Transverse colon (tissue), 4 donors: ENCODE data around the gene LRRC61. TPM values are rescaled to one million over a fixed set of nuclear protein-coding genes. Genes with fewer than 3 reads are reported as not detected.

Experiments
- DNase-seq: peaks from one replicate; pipeline ENCODE4 v3.0.0-alpha.2; 2019
- H3K27ac ChIP-seq, 4 donors: fragments of 200-600 bp; sonication (generic); 2 replicates each; pipeline ENCODE4 v1.5.1; 2016 to 2018; ENCODE audit warnings: inconsistent platforms in 4 of 4
- H3K27me3 ChIP-seq: fragments of 200-600 bp; sonication (generic); 2 replicates; pipeline ENCODE4 v1.5.1; 2017; ENCODE audit warnings: inconsistent platforms
- H3K36me3 ChIP-seq, 4 donors: fragments of 200-600 bp; sonication (generic); 2 replicates each; pipeline ENCODE4 v1.5.1; 2017 to 2019; ENCODE audit warnings: inconsistent platforms in 4 of 4
- H3K4me1 ChIP-seq, 4 donors: fragments of 200-600 bp; sonication (generic); 2 replicates each; pipeline ENCODE4 v1.5.1; 2017 to 2020; ENCODE audit warnings: inconsistent platforms in 4 of 4
- H3K4me3 ChIP-seq, 4 donors: fragments of 200-600 bp; sonication (generic); 1 replicate in 1 of 4; 2 replicates in 3 of 4; pipeline versions ENCODE4 v1.5.1 to v1.6.1; 2017 to 2019; ENCODE audit warnings: inconsistent platforms in 4 of 4
- H3K9me3 ChIP-seq, 2 donors: fragments of 200-600 bp; sonication (generic); 2 replicates each; pipeline ENCODE4 v1.5.1; 2017 to 2019; ENCODE audit warnings: inconsistent platforms in 2 of 2
- CTCF ChIP-seq, 5 experiments: fragments of 200-600 bp in 3 of 5; fragments of 450-650 bp in 2 of 5; sonication (generic) in 3 of 5; IDR thresholded peaks; 1 replicate in 2 of 5; 2 replicates in 3 of 5; pipeline ENCODE4 v1.5.1; 2016 to 2017; ENCODE audit warnings: antibody characterized with exemption in 5 of 5, inconsistent platforms in 3 of 5, mild to moderate bottlenecking in 2 of 5, moderate library complexity in 1 of 5
- EP300 ChIP-seq: sonication (generic); formaldehyde crosslinking; IDR thresholded peaks from one replicate; pipeline ENCODE4 v1.6.1; 2017; ENCODE audit warnings: antibody characterized with exemption, low read depth
- POLR2A ChIP-seq: fragments of 450-650 bp; IDR thresholded peaks from one replicate; pipeline ENCODE4 v1.6.1; 2016; ENCODE audit warnings: antibody characterized with exemption, mild to moderate bottlenecking, moderate library complexity
- POLR2AphosphoS5 ChIP-seq, 3 donors: sonication (generic); formaldehyde crosslinking; IDR thresholded peaks; one replicate each; pipeline ENCODE4 v1.6.1; 2016; ENCODE audit warnings: antibody characterized with exemption in 3 of 3
- WGBS, 2 donors: methylation state at CpG; one replicate each; pipeline ENCODE4 v1.1.5; 2018; ENCODE audit warnings: low coverage in 1 of 2; 5-methylcytosine and 5-hydroxymethylcytosine counted together
- in situ Hi-C, 4 donors: fragments of 200-750 bp; cut with MboI; loops; one replicate each; pipeline versions ENCODE4 v1.15.0 to v1.15.1; 2017; ENCODE audit warnings: low sequenced_read_pairs in 3 of 4, low pct_ligation_motif_present in 1 of 4, low pct_unique_long_range_greater_than_20kb in 1 of 4
- intact Hi-C: fragments of 100-400 bp; cut with DNase I; formaldehyde crosslinking; loops from one replicate; pipeline ENCODE4 v1.15.1; 2023; ENCODE audit warnings: low total_unique reads
- total RNA-seq, 4 donors: library from RNA; depleted of rRNA; stranded (reverse); fragments of >200 nt; gene quantifications; one replicate each; pipeline ENCODE4 v1.1.0, GENCODE V29; 2016

Gene LRRC61
- total RNA-seq, 4 donors from 2014 or later = 1.4 to 55.4 (median 17.2) TPM

GRCh38 chr7:150380463-150380862 lies 57.3 kb downstream of the LRRC61 start:
- 51 to 53% methylated on average over 11 of the region's 11 CpGs for WGBS, 2 donors
- intact Hi-C loops = no loop called here

GRCh38 chr7:150381096-150381495 lies 57.9 kb downstream of the LRRC61 start:
- H3K9me3 ChIP-seq = no peaks in the 10 kb centered on the region
- TF ChIP-seq POLR2A (no peak), CTCF (IDR thresholded peaks at IDR 0.05) (no peak), POLR2AphosphoS5 (IDR thresholded peaks at IDR 0.05) (no peak), EP300 (no peak)
- peak overlapping the region; percentile 63 to 99 (median 94) for H3K27ac ChIP-seq
- DNase-seq = no peak
- WGBS, 2 donors = 59 to 82% methylated on average over 3 to 9 of the region's 9 CpGs
- in situ Hi-C loops = no loop called here
- no peaks in the 10 kb centered on the region for H3K36me3 ChIP-seq
- H3K27me3 ChIP-seq = no peaks in the 10 kb centered on the region
- no peak overlapping the region for H3K4me3 ChIP-seq
- H3K4me1 ChIP-seq = peaks cover 34 to 90% (median 81%) of the 10 kb centered on the region in 4 donors
- intact Hi-C loops = no loop called here

More at GRCh38 chr7:150380463-150380862, 57.3 kb downstream of the LRRC61 start:
- Histone ChIP-seq H3K36me3 (no peaks in the 10 kb centered on the region), H3K27me3 (no peaks in the 10 kb centered on the region), H3K27ac (peak overlapping the region; percentile 93 to 99 (median 97)), H3K4me3 (peak overlapping the region in 1 of 4 donors; percentile 81), H3K9me3 (no peaks in the 10 kb centered on the region), H3K4me1 (peaks cover 28 to 91% (median 82%) of the 10 kb centered on the region in 4 donors)
- TF ChIP-seq POLR2AphosphoS5 (IDR thresholded peaks at IDR 0.05) = no peak
- in situ Hi-C loops = no loop called here
- no peak for DNase-seq

GRCh38 chr7:150381785-150382122 lies 58.6 kb downstream of the LRRC61 start:
- Histone ChIP-seq H3K9me3 (no peaks in the 10 kb centered on the region), H3K27me3 (no peaks in the 10 kb centered on the region), H3K36me3 (no peaks in the 10 kb centered on the region), H3K4me3 (no peak overlapping the region), H3K27ac (peak overlapping the region; percentile 63 to 99 (median 86)), H3K4me1 (peaks cover 34 to 90% (median 78%) of the 10 kb centered on the region in 4 donors)
- in situ Hi-C loops = no loop called here
- 82% methylated on average over 1 of the region's 1 CpG; no CpG with 5 or more reads in 1 of the 2 donors for WGBS, 2 donors
- no peak for DNase-seq
- intact Hi-C loops = no loop called here
- no peak for TF ChIP-seq EP300
- TF ChIP-seq POLR2A = no peak
- TF ChIP-seq CTCF (IDR thresholded peaks at IDR 0.05) = no peak
- no peak for TF ChIP-seq POLR2AphosphoS5 (IDR thresholded peaks at IDR 0.05)

- peak; percentile 63 for DNase-seq
- intact Hi-C loops (no loop called here), in situ Hi-C loops (no loop called here)
- Histone ChIP-seq H3K9me3 (no peaks in the 10 kb centered on the region), H3K4me3 (no peak overlapping the region), H3K4me1 (peaks cover 30 to 85% (median 72%) of the 10 kb centered on the region in 4 donors), H3K27ac (peak overlapping the region; percentile 63 to 99 (median 86)), H3K36me3 (no peaks in the 10 kb centered on the region), H3K27me3 (no peaks in the 10 kb centered on the region)
- TF ChIP-seq POLR2A = peak; percentile 11
- no peak for TF ChIP-seq EP300
- WGBS, 2 donors = 52% methylated on average over 20 of the region's 20 CpGs; no CpG with 5 or more reads in 1 of the 2 donors
These were observed 59.1 kb downstream of the LRRC61 start for GRCh38 chr7:150382123-150382843.

GRCh38 chr7:150382844-150383225 lies 59.7 kb downstream of the LRRC61 start:
- Histone ChIP-seq H3K4me3 (no peak overlapping the region), H3K9me3 (no peaks in the 10 kb centered on the region), H3K4me1 (peaks cover 29 to 79% (median 69%) of the 10 kb centered on the region in 4 donors), H3K27me3 (no peaks in the 10 kb centered on the region), H3K36me3 (no peaks in the 10 kb centered on the region), H3K27ac (peak overlapping the region; percentile 63 to 99 (median 86))
- intact Hi-C loops (no loop called here), in situ Hi-C loops (no loop called here)
- DNase-seq = no peak
- 19% methylated on average over 4 of the region's 4 CpGs; no CpG with 5 or more reads in 1 of the 2 donors for WGBS, 2 donors
- TF ChIP-seq EP300 = no peak
- TF ChIP-seq POLR2A = no peak
- TF ChIP-seq POLR2AphosphoS5 (IDR thresholded peaks at IDR 0.05) = no peak
- no peak for TF ChIP-seq CTCF (IDR thresholded peaks at IDR 0.05)
